ENCODE data around the gene ARL4A. TPM values are rescaled to one million over a fixed set of nuclear protein-coding genes. Genes with fewer than 3 reads are reported as not detected.

The ARL4A gene
- total and polyA plus RNA-seq, 2 of the 13 experiments (the other 11 are each of a cell fraction or from before 2014, with no cell fraction given), result 10.8 to 25.6 TPM

- H3K4me3 ChIP-seq (replicated peaks in 1 of 3; ENCODE audit: insufficient read depth in 1 of 3, low read depth in 2 of 3, low read length in 3 of 3), result no peak overlapping the region
- no peak overlapping the region for H3K4me2 ChIP-seq (ENCODE audit: low read depth, low read length)
- DNase-seq (ENCODE audit: low spot score) (no peak), ATAC-seq (no peak), FAIRE-seq (no peak)
- H3K9me3 ChIP-seq (ENCODE audit: low read length), result no peaks in the 10 kb centered on the region
- H3K79me2 ChIP-seq (ENCODE audit: insufficient read depth, low read length), result no peaks in the 10 kb centered on the region
- H3K9ac ChIP-seq (ENCODE audit: insufficient read depth, low read depth, low read length), result no peak overlapping the region
- no peak overlapping the region for H3K27ac ChIP-seq (ENCODE audit: extremely low read length, insufficient read depth, low read length)
- BruUV-seq (replicated peaks), result no TSS peak
- no peaks in the 10 kb centered on the region for H3K27me3 ChIP-seq (ENCODE audit: control insufficient read depth in 1 of 2, insufficient read depth in 2 of 2, low read length in 2 of 2)
- POLR2A ChIA-PET, result no interaction called here
- no peak overlapping the region for H2AFZ ChIP-seq (ENCODE audit: low read length)
- no peaks in the 10 kb centered on the region for H4K20me1 ChIP-seq (ENCODE audit: insufficient read depth, low read length)
- TF ChIP-seq POLR2G (IDR thresholded peaks at IDR 0.05; ENCODE audit: low read depth, low read length), result no peak
- TF ChIP-seq PLSCR1 (CRISPR knock-in tag; IDR thresholded peaks at IDR 0.05; ENCODE audit: borderline replicate concordance), result no peak
- peak; percentile 29; the same call in 1 of the 2 replicates for TF ChIP-seq CEBPB (IDR thresholded peaks at IDR 0.05; ENCODE audit: borderline replicate concordance, low read depth, low read length)
- 0 out of 2 replicates have a peak, but pooled peaks have one; percentile 26 for TF ChIP-seq ZNF121 (CRISPR knock-in tag; IDR thresholded peaks at IDR 0.05)
- no peaks in the 10 kb centered on the region for H3K36me3 ChIP-seq (replicated peaks in 1 of 2; ENCODE audit: control insufficient read depth in 1 of 2, insufficient read depth in 2 of 2, low read length in 2 of 2)
- in situ Hi-C loops (cut with HindIII; ENCODE audit: extremely low pct_ligation_motif_present, low pct_unique_long_range_greater_than_20kb) (no loop called here), intact Hi-C loops (cut with micrococcal nuclease; ENCODE audit: unreplicated experiment) (no loop called here)
- CTCF ChIA-PET (ENCODE audit: low intra/inter-chr PET ratio, low total read pairs), result no interaction called here
- no peaks in the 10 kb centered on the region for H3K4me1 ChIP-seq (ENCODE audit: insufficient read depth, low read length)
- WGBS (ENCODE audit: low lambda C conversion rate), result 29% methylated on average over 4 of the region's 4 CpGs
Observed at GRCh38 chr7:12725575-12726316, 38.3 kb downstream of the ARL4A start.

GRCh38 chr7:12726908-12727307 lies 39.5 kb downstream of the ARL4A start:
- Histone ChIP-seq H3K9me3 (ENCODE audit: low read length) (no peaks in the 10 kb centered on the region), H3K4me1 (ENCODE audit: insufficient read depth, low read length) (0 out of 2 replicates have a peak, but pooled peaks cover 5% of the 10 kb centered on the region), H4K20me1 (ENCODE audit: insufficient read depth, low read length) (no peaks in the 10 kb centered on the region), H3K4me3 (replicated peaks in 1 of 3; ENCODE audit: insufficient read depth in 1 of 3, low read depth in 2 of 3, low read length in 3 of 3) (no peak overlapping the region), H3K79me2 (ENCODE audit: insufficient read depth, low read length) (no peaks in the 10 kb centered on the region), H3K36me3 (replicated peaks in 1 of 2; ENCODE audit: control insufficient read depth in 1 of 2, insufficient read depth in 2 of 2, low read length in 2 of 2) (no peaks in the 10 kb centered on the region), H3K27ac (ENCODE audit: extremely low read length, insufficient read depth, low read length) (no peak overlapping the region), H3K4me2 (ENCODE audit: low read depth, low read length) (no peak overlapping the region), H2AFZ (ENCODE audit: low read length) (no peak overlapping the region), H3K27me3 (ENCODE audit: control insufficient read depth in 1 of 2, insufficient read depth in 2 of 2, low read length in 2 of 2) (no peaks in the 10 kb centered on the region), H3K9ac (ENCODE audit: insufficient read depth, low read depth, low read length) (no peak overlapping the region)
- DNase-seq (ENCODE audit: low spot score), result no peak
- WGBS (ENCODE audit: low lambda C conversion rate), result 7% methylated on average over 2 of the region's 2 CpGs
- ATAC-seq, result no peak
- ChIA-PET POLR2A (no interaction called here), CTCF (ENCODE audit: low intra/inter-chr PET ratio, low total read pairs) (no interaction called here)
- FAIRE-seq, result no peak
- BruUV-seq (replicated peaks), result no TSS peak
- TF ChIP-seq POLR2G (IDR thresholded peaks at IDR 0.05; ENCODE audit: low read depth, low read length) (no peak), HNF1A (IDR thresholded peaks at IDR 0.05; ENCODE audit: low read depth) (no peak), HNF1A (CRISPR knock-in tag; IDR thresholded peaks at IDR 0.05; ENCODE audit: borderline replicate concordance) (no peak), NR2C2 (CRISPR knock-in tag; IDR thresholded peaks at IDR 0.05; ENCODE audit: borderline replicate concordance) (no peak), ZNF10 (CRISPR knock-in tag; IDR thresholded peaks at IDR 0.05; ENCODE audit: borderline replicate concordance, low read depth) (no peak), ZNF430 (CRISPR knock-in tag; IDR thresholded peaks at IDR 0.05) (no peak), HHEX (CRISPR knock-in tag; IDR thresholded peaks at IDR 0.05) (no peak), PLRG1 (conservative IDR thresholded peaks at IDR 0.05) (no peak), PBX2 (CRISPR knock-in tag; IDR thresholded peaks at IDR 0.05) (no peak)
- in situ Hi-C loops (cut with HindIII; ENCODE audit: extremely low pct_ligation_motif_present, low pct_unique_long_range_greater_than_20kb), result no loop called here
- intact Hi-C loops (cut with micrococcal nuclease; ENCODE audit: unreplicated experiment), result no loop called here

All from HepG2 (cell line).